Panc1 (cell line): ENCODE results near the gene ZNF346.

ENCODE experiments used
- CTCF ChIP-seq: fragments of 450-650 bp; IDR thresholded peaks from 2 replicates; pipeline ENCODE4 v1.5.1; 2017; ENCODE audit warnings: mild to moderate bottlenecking
- POLR2AphosphoS5 ChIP-seq: IDR thresholded peaks from 2 replicates; pipeline ENCODE4 v1.6.1; 2012; ENCODE audit warnings: mild to moderate bottlenecking, low read depth, low read length, moderate library complexity
- TCF7L2 ChIP-seq: IDR thresholded peaks from 2 replicates; pipeline ENCODE4 v1.6.1; 2011; ENCODE audit warnings: mild to moderate bottlenecking, low read depth, low read length, inconsistent platforms

GRCh38 chr5:177081859-177082258, 59.4 kb downstream of the ZNF346 start:
- TF ChIP-seq CTCF (no peak), TCF7L2 (no peak), POLR2AphosphoS5 (no peak)
